Activated effector memory CD4-positive, alpha-beta T cell treated with anti-CD3 and anti-CD28 coated beads, Interleukin-2, amount 50 U/mL, for 16 hours (primary cell): ENCODE data around the gene KLK13.

Experiments
- DNase-seq: peaks from one replicate; pipeline ENCODE4 v3.0.0-alpha.2; 2020

The KLK13 gene

GRCh38 chr19:51060336-51060735 is 4.6 kb downstream of the KLK13 start:
- no peak for DNase-seq

- no peak for DNase-seq
Measured at GRCh38 chr19:51059715-51060114, 5.2 kb downstream of the KLK13 start.

- DNase-seq, result no peak
Measured at GRCh38 chr19:51055866-51056265, 9.0 kb downstream of the KLK13 start.

GRCh38 chr19:51047031-51047335 is 17.9 kb downstream of the KLK13 start:
- DNase-seq, result no peak

GRCh38 chr19:51044327-51044726 is 20.6 kb downstream of the KLK13 start:
- DNase-seq, result no peak

- DNase-seq, result no peak
Measured at GRCh38 chr19:51043497-51043896, 21.4 kb downstream of the KLK13 start.

- DNase-seq, result no peak
Measured at GRCh38 chr19:51040151-51040550, 24.7 kb downstream of the KLK13 start.

- no peak for DNase-seq
Measured at GRCh38 chr19:51036519-51036918, 28.4 kb downstream of the KLK13 start.

GRCh38 chr19:51034704-51035103 is 30.2 kb downstream of the KLK13 start, which contains the start of gene KLK12:
Gene KLK12, minus strand, starts transcription at chr19:51035002. Its CDS starts 381 bp downstream, at chr19:51034621.
- DNase-seq, result no peak

- DNase-seq, result no peak
Measured at GRCh38 chr19:51031880-51032225, 33.0 kb downstream of the KLK13 start.

- no peak for DNase-seq
Measured at GRCh38 chr19:51031220-51031879, 33.5 kb downstream of the KLK13 start.

- no peak for DNase-seq
Measured at GRCh38 chr19:51030631-51031030, 34.3 kb downstream of the KLK13 start.

- no peak for DNase-seq
Measured at GRCh38 chr19:51029718-51030117, 35.2 kb downstream of the KLK13 start.

- DNase-seq, result no peak
Measured at GRCh38 chr19:51027873-51028272, 37.0 kb downstream of the KLK13 start.

GRCh38 chr19:51027126-51027806 is 37.6 kb downstream of the KLK13 start:
- no peak for DNase-seq

- DNase-seq, result no peak
Measured at GRCh38 chr19:51026554-51026831, 38.4 kb downstream of the KLK13 start, which contains the start of gene KLK11. Gene KLK11, minus strand, starts transcription at chr19:51026616. Its CDS starts 985 bp downstream, at chr19:51025631.

GRCh38 chr19:51025809-51026553 is 38.9 kb downstream of the KLK13 start:
- DNase-seq, result no peak

- DNase-seq, result no peak
Measured at GRCh38 chr19:51025401-51025800, 39.5 kb downstream of the KLK13 start.

- no peak for DNase-seq
Measured at GRCh38 chr19:51024924-51025323, 40.0 kb downstream of the KLK13 start.

GRCh38 chr19:51023946-51024345 is 40.9 kb downstream of the KLK13 start:
- no peak for DNase-seq

GRCh38 chr19:51022526-51022925 is 42.4 kb downstream of the KLK13 start:
- no peak for DNase-seq

GRCh38 chr19:51020988-51021651 is 43.8 kb downstream of the KLK13 start:
- no peak for DNase-seq

GRCh38 chr19:51019544-51019925 is 45.4 kb downstream of the KLK13 start, which contains the start of gene KLK10:
Gene KLK10, minus strand, starts transcription at chr19:51019709. Its CDS starts 579 bp downstream, at chr19:51019130.
- DNase-seq, result no peak
